Measurements from ENCODE around the gene SNX24. TPM values are rescaled to one million over a fixed set of nuclear protein-coding genes. Genes with fewer than 3 reads are reported as not detected.

Gene SNX24
- total and polyA plus RNA-seq, 8 donors = 23.0 to 33.9 (median 26.9) TPM

DNA sequence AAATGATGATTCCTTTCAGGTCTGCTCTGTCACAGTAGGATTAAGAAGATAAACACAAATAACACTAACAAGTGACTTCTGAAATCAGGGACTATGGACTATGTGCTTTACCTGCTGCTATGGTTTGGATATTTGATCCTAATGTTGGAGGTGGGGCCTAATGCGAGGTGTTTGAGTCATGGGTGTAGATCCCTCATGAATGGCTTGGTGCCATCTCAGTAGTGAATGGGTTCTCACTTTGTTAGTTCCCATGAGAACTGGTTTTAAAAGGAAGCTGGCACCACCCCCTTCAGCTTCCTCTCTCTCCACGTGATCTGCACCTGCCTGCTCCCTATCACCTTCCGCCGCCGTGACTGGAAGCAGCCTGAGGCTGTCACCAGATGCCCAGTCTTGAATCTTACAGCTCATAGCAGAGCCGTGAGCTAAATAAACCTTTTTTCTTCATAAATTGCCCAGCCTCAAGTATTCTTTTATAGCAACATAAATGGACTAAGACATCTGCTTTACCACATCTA, 187.8 kb downstream of the SNX24 start:
- peaks cover 0 to 12% of the 10 kb centered on the region in 2 donors for H3K4me1 ChIP-seq
- ATAC-seq (no peak), DNase-seq (no peak)
- no peak overlapping the region for H3K27ac ChIP-seq
- H3K4me3 ChIP-seq = no peak overlapping the region
- TF ChIP-seq, protein P1, sequence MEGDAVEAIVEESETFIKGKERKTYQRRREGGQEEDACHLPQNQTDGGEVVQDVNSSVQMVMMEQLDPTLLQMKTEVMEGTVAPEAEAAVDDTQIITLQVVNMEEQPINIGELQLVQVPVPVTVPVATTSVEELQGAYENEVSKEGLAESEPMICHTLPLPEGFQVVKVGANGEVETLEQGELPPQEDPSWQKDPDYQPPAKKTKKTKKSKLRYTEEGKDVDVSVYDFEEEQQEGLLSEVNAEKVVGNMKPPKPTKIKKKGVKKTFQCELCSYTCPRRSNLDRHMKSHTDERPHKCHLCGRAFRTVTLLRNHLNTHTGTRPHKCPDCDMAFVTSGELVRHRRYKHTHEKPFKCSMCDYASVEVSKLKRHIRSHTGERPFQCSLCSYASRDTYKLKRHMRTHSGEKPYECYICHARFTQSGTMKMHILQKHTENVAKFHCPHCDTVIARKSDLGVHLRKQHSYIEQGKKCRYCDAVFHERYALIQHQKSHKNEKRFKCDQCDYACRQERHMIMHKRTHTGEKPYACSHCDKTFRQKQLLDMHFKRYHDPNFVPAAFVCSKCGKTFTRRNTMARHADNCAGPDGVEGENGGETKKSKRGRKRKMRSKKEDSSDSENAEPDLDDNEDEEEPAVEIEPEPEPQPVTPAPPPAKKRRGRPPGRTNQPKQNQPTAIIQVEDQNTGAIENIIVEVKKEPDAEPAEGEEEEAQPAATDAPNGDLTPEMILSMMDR (IDR thresholded peaks at IDR 0.05) = no peak
- intact Hi-C loops (cut with DNase I) = no loop called here
- no peaks in the 10 kb centered on the region for H3K9me3 ChIP-seq
- H3K36me3 ChIP-seq = peaks cover 0 to 8% of the 10 kb centered on the region in 2 donors
- peaks cover 0 to 47% of the 10 kb centered on the region in 2 donors for H3K27me3 ChIP-seq

DNA sequence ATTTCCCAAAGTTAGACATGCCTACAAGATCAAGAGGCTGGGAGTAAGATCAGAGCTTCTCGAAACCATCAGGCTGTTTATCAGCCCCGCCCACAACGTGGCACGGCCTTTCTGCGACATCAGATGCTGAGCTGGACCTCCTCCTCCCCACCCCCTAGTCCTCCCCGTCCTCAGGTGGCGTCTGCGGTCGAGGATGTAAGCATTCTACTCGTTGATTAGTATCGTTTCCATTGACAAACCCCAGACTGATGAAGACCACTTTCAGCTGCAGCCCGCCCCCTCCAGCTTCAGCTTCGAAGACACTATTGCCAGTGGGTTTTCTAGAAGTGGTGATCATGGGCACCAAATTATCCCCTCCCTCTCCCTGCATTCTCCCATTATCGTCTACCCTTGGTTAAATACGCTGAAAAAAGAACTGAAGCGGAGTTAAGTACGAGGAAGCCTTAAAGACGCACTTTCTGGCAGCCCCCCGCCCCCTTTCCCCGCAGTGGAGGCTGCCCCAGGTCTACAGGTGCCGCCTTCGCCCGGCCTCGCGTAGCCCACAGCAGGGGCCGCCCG, 190.0 kb downstream of the SNX24 start:
- intact Hi-C loops (cut with DNase I) = no loop called here
- peaks cover 0 to 62% of the 10 kb centered on the region in 2 donors for H3K27me3 ChIP-seq
- ATAC-seq = peak; percentile 56
- H3K36me3 ChIP-seq = no peaks in the 10 kb centered on the region
- peaks cover 0 to 12% of the 10 kb centered on the region in 2 donors for H3K4me1 ChIP-seq
- H3K27ac ChIP-seq = peak overlapping the region; percentile 84 to 93
- TF ChIP-seq, protein P1 (IDR thresholded peaks at IDR 0.05) = no peak
- peak overlapping the region; percentile 53 to 60 for H3K4me3 ChIP-seq
- peak; percentile 24 to 88 (median 54) for DNase-seq
- H3K9me3 ChIP-seq = no peaks in the 10 kb centered on the region

DNA sequence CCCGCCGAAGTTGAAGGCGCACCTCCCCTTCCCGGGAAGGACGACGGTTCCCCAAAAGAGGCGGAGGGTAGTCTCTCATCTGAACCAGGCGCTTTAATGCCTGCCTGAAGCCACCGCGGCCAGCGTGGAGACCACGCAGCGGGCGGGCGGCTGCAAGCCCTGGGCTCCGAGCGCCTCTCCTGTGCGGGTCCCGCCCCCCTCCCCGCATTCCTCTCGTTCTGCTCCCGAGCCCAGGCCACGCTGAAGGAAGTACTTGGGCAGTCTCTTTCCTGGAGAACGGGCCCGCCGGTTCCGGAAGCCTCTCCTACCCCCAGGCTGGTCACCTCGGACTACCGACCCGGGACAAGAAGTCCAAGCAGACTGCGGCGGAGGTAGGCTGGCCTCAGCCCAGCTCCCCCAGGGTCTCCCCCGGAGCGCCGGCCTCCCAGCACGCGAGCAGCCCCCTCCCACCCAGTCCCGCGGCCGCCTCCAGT, 190.5 kb downstream of the SNX24 start:
- H3K9me3 ChIP-seq = no peaks in the 10 kb centered on the region
- DNase-seq (peak; percentile 49 to 86 (median 58)), ATAC-seq (peak; percentile 80)
- no peaks in the 10 kb centered on the region for H3K36me3 ChIP-seq
- TF ChIP-seq, protein P1 (IDR thresholded peaks at IDR 0.05) = no peak
- intact Hi-C loops (cut with DNase I) = no loop called here
- peak overlapping the region; percentile 84 to 93 for H3K27ac ChIP-seq
- H3K4me1 ChIP-seq = peaks cover 0 to 12% of the 10 kb centered on the region in 2 donors
- H3K4me3 ChIP-seq = peak overlapping the region; percentile 53 to 60
- H3K27me3 ChIP-seq = peaks cover 0 to 62% of the 10 kb centered on the region in 2 donors

DNA sequence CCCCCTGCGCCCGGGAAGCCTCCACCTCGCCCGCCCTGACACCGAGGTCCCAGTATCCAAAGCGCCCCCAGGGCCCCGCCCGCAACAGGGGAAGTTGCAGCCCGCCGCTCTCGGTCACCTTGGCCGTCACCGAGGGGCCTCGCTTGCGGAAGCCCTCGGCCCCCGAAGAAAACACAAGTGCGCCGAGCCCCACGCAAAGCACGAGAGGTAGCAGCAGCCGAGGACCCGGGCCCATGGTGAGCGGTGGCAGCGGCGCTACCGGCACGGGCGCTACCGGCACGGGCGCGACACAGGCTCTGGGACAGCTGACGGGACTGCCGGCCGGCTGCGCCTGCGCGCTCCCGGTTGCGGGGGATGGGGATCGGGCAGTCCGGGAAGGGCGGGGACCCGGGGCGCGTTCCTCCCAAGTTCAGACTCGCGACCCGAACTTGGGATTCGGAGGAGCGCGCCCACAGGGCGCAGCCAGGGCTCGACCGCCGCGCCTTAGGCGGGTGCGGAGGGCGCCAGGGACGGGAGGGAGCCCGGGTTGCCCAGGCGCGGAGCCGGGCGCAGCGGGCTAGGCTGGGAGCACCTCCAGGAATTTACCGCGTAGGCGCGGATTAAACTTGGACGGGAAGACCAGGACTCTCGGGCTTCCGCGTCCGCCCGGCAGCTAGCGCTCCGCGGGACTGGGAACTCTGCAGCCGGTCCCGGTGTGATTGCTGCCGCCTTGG, 191.1 kb downstream of the SNX24 start, which contains the start of gene PPIC:
PPIC (minus strand) TSS at position 335 of the 713 bp plus-strand sequence; CDS start at position 235, 100 bp downstream.
- Histone ChIP-seq H3K4me1 (peaks cover 0 to 12% of the 10 kb centered on the region in 2 donors), H3K4me3 (peak within 1 kb of the TSS; percentile 53 to 60), H3K36me3 (no peaks in the 10 kb centered on the region), H3K9me3 (no peaks in the 10 kb centered on the region), H3K27ac (peak within 1 kb of the TSS; percentile 84 to 93), H3K27me3 (peaks cover 0 to 62% of the 10 kb centered on the region in 2 donors)
- ATAC-seq (peak; percentile 95), DNase-seq (peak; percentile 85 to 92 (median 90))
- intact Hi-C loops (cut with DNase I) = no loop called here
- TF ChIP-seq, protein P1 (IDR thresholded peaks at IDR 0.05) = no peak

DNA sequence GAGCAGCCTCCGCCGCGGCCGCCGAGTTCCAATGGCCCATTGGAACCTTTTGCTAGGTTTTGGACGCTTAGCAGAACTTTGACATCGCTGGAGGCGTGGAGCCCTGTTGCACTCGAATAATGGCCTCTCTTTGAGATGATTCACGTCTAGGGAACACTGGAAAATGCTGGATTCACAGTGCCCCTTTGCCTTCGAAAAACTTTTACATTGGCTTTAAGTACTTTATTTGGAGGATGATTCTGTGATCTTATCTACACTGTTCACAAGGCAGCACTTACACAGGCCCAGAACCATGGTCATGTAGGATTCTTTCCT, 191.6 kb downstream of the SNX24 start:
- no peak for ATAC-seq
- TF ChIP-seq, protein P1 (IDR thresholded peaks at IDR 0.05) = no peak
- intact Hi-C loops (cut with DNase I) = no loop called here

More for the DNA sequence above, 191.6 kb downstream of the SNX24 start:
- H3K36me3 ChIP-seq = no peaks in the 10 kb centered on the region
- peak overlapping the region; percentile 84 to 93 for H3K27ac ChIP-seq
- peaks cover 0 to 12% of the 10 kb centered on the region in 2 donors for H3K4me1 ChIP-seq
- peaks cover 0 to 62% of the 10 kb centered on the region in 2 donors for H3K27me3 ChIP-seq
- H3K9me3 ChIP-seq = no peaks in the 10 kb centered on the region
- H3K4me3 ChIP-seq = peak overlapping the region; percentile 53 to 60
- DNase-seq = no peak
